ENCODE measurements around the gene ADA.
"Not testable (repeated sequence)": the region's sequence is repeated elsewhere in the genome, so short reads cannot be mapped to it uniquely, and the experiment has no call there.

The ADA gene

GRCh38 chr20:44678242-44678641, 26.7 kb upstream of the ADA start:
- no peak for DNase-seq

DNA sequence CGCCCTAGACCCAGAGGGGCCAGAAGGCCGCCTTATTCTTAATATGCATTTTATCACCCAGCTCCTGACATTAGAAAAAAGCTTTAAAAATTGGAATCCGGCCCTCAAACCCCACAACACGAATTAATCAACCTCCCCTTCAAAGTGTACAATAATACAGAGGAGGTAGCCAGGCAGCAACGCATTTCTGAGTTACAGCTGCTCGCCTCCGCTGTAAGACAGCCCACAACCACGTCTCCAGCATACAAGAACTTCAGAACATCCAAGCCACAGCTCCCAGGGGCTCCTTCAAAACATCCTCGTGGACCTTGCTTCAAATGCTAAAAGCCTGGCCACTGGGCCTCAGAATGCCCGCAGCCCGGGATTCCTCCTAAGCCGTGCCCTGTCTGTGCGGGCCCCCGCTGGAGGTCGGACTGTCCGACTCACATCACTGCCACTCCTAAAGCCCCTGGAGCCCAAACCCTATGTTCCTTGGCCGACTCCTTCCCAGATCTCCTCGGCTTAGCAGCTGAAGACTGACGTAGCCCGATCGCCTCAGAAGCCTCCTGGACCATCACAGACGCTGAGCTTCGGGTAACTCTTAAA, 20.9 kb upstream of the ADA start:
- not testable (repeated sequence) for DNase-seq

- DNase-seq: not testable (repeated sequence)
Measured at GRCh38 chr20:44671541-44671940, 20.0 kb upstream of the ADA start.

- DNase-seq: not testable (repeated sequence)
Measured at GRCh38 chr20:44670851-44671250, 19.4 kb upstream of the ADA start.

GRCh38 chr20:44666066-44666465, 14.6 kb upstream of the ADA start:
- DNase-seq: no peak

DNA sequence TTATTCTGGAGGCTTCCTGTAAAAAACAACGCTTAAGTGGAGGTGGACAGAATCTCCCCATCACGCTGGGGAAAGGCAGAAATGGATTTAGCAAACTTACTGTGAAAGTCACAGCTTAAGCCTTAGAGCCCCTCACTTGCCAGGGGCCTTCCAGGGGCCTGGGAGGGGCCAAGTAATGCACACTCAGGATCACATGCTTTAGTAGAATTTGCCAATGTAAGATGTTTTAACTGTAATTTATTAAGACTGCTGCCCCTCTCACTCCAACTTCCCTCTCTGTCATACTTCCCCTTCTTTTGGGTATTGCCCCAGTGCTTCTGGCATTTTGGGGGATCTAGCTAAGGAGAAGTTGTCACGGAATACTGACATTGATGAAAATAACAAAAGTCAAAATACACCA, 12.6 kb upstream of the ADA start:
- DNase-seq: no peak

DNA sequence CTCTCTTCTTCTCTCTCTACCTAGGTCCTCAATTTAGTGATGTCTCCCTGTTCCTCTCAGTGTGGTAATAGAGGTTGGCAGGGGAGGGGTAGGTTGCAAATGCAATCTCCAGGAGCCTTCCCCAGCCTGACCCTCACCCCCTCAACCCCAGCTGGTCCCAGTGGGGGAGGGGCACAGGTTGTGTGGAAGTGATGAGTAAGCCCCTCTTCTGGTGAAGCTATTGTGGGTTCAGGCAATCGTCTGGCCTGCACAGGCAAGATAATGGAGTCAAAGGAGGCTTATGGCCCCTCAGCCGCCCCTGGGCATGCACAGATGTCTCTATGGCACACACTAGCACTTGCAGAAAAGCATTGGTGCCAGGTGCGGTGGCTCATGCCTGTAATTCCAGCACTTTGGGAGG, 10.8 kb upstream of the ADA start:
- no peak for DNase-seq

- DNase-seq: no peak
Measured at GRCh38 chr20:44660581-44660980, 9.1 kb upstream of the ADA start.

DNA sequence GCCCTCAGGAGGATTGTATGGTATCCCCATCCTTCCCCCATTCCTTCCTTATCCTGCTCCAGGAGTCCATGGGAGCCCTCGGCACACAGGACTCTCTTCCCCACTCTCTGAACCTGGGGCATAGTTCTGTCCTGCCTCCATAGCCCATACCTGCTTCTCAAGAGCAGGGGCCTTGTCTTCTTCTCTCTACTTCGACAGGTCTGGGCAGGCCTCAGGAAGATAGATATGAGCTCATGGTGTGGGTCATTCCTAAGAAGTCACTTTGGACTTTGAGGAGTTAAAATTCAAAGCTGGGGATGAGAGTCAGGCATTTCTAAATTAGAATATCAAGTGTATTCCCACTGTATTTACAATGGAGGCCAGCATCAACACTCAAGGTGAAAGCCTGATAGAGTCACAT, 8.4 kb upstream of the ADA start:
- no peak for DNase-seq

DNA sequence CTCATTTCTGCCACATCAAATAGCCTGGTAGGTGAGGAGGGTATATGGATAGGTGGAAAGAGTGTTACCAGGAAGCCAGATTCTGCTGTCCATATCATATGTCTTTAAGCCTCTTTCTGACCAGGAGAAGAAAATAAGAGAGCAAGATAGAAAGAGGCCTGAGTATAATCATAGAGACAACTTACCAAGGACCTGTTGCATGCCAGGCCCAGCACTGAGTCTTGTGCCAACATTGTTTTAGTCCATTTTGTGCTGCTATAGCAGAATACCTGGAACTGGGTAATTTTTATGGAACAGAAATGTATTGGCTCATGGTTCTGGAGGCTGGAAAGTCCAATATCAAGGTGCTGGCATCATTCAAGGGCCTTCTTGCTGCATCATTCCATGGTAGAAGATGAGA, 7.3 kb upstream of the ADA start:
- no peak for DNase-seq

GRCh38 chr20:44657875-44658274, 6.4 kb upstream of the ADA start:
- no peak for DNase-seq

GRCh38 chr20:44656448-44656847, 4.9 kb upstream of the ADA start:
- no peak for DNase-seq

GRCh38 chr20:44654210-44654609, 2.7 kb upstream of the ADA start:
- not testable (repeated sequence) for DNase-seq

DNA sequence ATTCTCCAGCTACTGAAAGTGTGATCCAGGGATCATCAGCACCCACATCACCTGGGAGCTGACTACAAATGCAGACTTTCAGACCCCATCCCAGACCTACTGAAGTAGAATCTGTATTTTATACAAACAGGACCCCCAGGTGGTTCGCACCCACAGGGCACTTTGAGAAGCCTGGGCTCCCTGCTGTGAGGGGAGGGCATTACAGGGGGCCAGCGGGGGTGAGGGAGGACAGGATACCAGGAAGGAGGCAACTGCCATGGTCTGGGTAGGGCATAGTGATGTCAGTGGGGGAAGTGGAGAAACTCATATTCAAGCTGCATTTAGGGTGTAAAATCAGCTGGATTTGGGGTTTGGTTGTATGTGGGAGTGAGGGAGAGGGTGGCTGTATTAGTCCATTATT, 2.0 kb upstream of the ADA start:
- DNase-seq: no peak

GRCh38 chr20:44651434-44651683, 140 bp downstream of the ADA start:
- DNase-seq: no peak

DNA sequence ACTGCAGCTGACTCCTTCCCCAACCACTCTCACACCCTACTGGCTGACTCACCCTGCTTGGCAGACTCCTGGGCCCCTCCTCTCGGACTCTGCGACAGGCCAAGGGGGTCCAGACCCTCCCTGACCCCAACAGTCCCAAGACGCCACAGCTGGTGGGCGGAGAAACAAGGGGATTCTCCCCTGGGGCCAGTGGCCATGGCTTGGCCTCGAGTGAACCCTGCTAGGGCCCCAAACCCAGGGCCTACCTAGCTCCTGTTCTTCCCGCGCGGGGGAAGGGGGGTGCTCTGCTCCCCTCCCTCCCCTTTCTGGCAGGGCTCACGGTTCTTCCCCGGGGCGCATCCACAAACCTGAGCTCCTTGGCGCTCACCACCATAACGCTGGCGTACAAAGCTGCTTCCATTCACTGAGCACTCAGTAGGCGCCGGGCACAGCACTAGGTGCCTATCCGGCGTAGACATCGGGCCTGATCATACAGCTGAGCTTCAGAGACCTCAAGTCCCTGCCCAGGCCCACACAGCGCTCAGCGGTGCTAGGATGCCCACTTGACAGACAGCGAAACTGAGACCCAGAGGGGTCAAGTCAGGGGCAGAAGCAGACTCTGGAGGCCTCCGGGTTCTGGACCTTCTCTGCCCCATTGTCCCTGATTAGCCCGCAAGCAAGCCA, 597 bp downstream of the ADA start:
- DNase-seq: no peak

- DNase-seq: no peak
Measured at GRCh38 chr20:44649976-44650375, 1.5 kb downstream of the ADA start.

- no peak for DNase-seq
Measured at GRCh38 chr20:44649126-44649525, 2.4 kb downstream of the ADA start.

GRCh38 chr20:44648579-44648978, 2.9 kb downstream of the ADA start:
- DNase-seq: no peak

DNA sequence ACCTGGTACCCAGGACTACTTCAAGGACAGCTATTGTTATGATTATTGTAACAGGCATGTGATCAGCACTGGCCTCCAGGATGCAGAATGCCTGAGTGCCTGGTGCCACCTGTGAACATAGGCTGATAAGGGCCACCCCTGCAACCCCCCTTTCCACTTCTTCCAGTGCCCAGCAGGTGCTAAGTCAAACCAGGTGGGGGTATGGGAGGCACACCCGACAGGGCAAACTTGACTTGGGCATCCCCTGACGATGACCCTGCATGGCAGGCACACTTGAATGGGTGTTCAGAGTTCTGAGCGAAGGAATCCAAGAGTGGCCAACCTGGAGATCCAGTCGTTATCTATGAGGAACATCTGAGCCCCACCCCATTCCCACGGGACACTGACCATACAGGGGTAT, 3.4 kb downstream of the ADA start:
- no peak for DNase-seq

DNA sequence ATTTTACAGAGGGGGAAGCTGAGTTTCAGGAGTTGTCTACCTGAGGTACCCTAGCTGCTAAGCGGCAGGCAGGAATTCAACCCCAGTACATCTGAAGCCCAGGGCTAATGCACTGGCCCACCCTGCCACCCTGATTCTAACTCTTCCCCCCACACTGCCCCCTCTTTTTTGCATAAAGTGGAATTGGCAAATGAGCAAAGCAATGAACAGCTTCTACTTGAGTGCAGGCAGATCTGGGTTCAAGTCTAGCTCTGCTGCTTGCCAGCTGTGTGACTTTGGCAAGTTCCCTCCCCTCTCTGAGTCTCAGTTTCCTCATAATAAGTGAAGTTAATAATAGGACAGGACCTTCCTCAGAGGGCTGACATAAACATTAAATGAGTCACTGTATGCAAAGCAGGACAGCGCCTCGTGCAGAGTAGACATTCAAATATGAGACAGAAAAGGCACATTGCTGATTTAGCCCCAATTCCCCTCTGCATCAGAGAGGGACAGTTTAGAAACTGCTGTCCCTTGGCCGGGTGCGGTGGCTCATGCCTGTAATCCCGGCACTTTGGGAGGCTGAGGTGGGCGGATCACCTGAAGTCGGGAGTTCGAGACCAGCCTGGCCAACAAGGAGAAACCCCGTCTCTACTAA, 4.7 kb downstream of the ADA start:
- no peak for DNase-seq

GRCh38 chr20:44646023-44646640, 5.4 kb downstream of the ADA start:
- no peak for DNase-seq

DNA sequence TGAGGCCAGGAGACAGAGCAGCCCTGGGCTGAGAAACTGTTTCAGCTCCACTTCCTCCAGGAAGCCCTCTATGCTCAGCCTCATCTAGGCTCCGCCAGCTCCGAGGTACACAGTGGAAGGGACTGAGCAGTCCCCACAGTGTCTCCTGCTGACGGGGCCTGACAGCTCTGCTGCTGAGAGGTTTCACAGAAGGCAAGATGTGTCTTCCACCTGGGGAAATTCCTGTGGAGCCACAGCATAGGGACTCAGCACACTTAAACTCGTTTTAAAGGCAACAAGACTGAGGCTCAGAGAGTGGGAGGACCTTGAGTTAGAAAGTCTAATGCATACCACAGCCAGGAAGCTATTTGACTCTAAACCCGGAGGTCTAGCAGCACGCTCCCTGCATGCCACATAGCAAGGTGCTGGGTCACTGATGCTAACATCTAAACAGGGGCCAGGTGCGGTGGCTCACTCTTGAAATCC, 6.8 kb downstream of the ADA start:
- no peak for DNase-seq

GRCh38 chr20:44644230-44644617, 7.3 kb downstream of the ADA start:
- no peak for DNase-seq

All from NCI-H2081 treated with DMSO at 0.1 percent for 48 hours (cell line).